ENCODE data around the gene NECAB2. TPM values are rescaled to one million over a fixed set of nuclear protein-coding genes. Genes with fewer than 3 reads are reported as not detected.

Gene NECAB2
- total and polyA plus RNA-seq, 2 of the 8 experiments (the other 6 are each of a cell fraction or from before 2014, with no cell fraction given) = 3.6 to 4.2 TPM

GRCh38 chr16:83935858-83936255 is 32.2 kb upstream of the NECAB2 start:
- 91% methylated on average over 9 of the region's 10 CpGs; no CpG with 5 or more reads in 1 of the 2 experiments for WGBS, 2 experiments (ENCODE audit: extremely low coverage in 1 of 2, insufficient coverage in 1 of 2, insufficient read length in 1 of 2, insufficient replicate concordance in 2 of 2, low coverage in 1 of 2, low lambda C conversion rate in 2 of 2, missing lambda C conversion rate in 1 of 2)
- POLR2A ChIA-PET (ENCODE audit: partially characterized antibody) = interaction anchor here (1.1 to 3.4 kb wide), 2 partner anchors 8 to 76 kb away, joined by 3 to 19 read pairs; no protein-coding TSS in a partner anchor

More at GRCh38 chr16:83935858-83936255, 32.2 kb upstream of the NECAB2 start:
- no peak overlapping the region for H3K14ac ChIP-seq (ENCODE audit: insufficient read length)
- peaks cover 0 to 6% of the 10 kb centered on the region in 2 experiments for H4K20me1 ChIP-seq (replicated peaks in 1 of 2; ENCODE audit: control insufficient read depth in 1 of 2, insufficient read depth in 2 of 2, low read length in 2 of 2)
- H2AK5ac ChIP-seq (ENCODE audit: low read depth, low read length) = no peak overlapping the region
- H3K79me2 ChIP-seq (ENCODE audit: control insufficient read depth in 1 of 2, insufficient read depth in 2 of 2, low read length in 2 of 2) = no peaks in the 10 kb centered on the region
- no peak overlapping the region for H2BK5ac ChIP-seq (ENCODE audit: low read depth, low read length)
- no peak overlapping the region for H2BK120ac ChIP-seq (replicated peaks; ENCODE audit: low read depth, low read length)
- FAIRE-seq = no peak
- H2BK20ac ChIP-seq (ENCODE audit: low read length) = no peak overlapping the region
- H3K23ac ChIP-seq (ENCODE audit: insufficient read length) = no peak overlapping the region
- H4K91ac ChIP-seq (replicated peaks; ENCODE audit: insufficient read length, low read length) = no peak overlapping the region
- H3K27ac ChIP-seq (ENCODE audit: low read depth, low read length) = no peak overlapping the region; the same call in 1 of the 2 replicates
- no peak overlapping the region for H2BK15ac ChIP-seq (ENCODE audit: low read length)
- H3K27me3 ChIP-seq (replicated peaks in 1 of 4; ENCODE audit: control insufficient read depth in 3 of 4, extremely low read depth in 1 of 4, insufficient read depth in 3 of 4, low read length in 3 of 4) = no peaks in the 10 kb centered on the region; a peak in 1 of 7 replicates
- no peak overlapping the region for H4K5ac ChIP-seq (ENCODE audit: insufficient read length, low read depth, low read length)
- no peak overlapping the region for H3K56ac ChIP-seq (replicated peaks; ENCODE audit: insufficient read length, low read depth, low read length)
- H2AFZ ChIP-seq (ENCODE audit: low read length) = no peak overlapping the region
- CTCF ChIA-PET (ENCODE audit: partially characterized antibody) = interaction anchor here (0.9 to 5.0 kb wide), 6 partner anchors 9 to 803 kb away, joined by 3 to 35 read pairs (median 5); partner anchors contain the start of gene OSGIN1
- H3K4me3 ChIP-seq (ENCODE audit: extremely low read depth in 1 of 4, insufficient read depth in 2 of 4, low read depth in 3 of 4, low read length in 4 of 4) = no peak overlapping the region
- no peak overlapping the region for H3K4ac ChIP-seq (replicated peaks; ENCODE audit: insufficient read length, low read depth, low read length)
- no peaks in the 10 kb centered on the region for H3K9me3 ChIP-seq (ENCODE audit: insufficient read depth in 2 of 2, low read depth in 1 of 2, low read length in 1 of 2)
- DNase-seq (ENCODE audit: low read depth in 1 of 2, low spot score in 2 of 2) = no peak
- H3K18ac ChIP-seq (ENCODE audit: extremely low read depth, low read length) = no peak overlapping the region
- peaks cover 0 to 5% (median 3%) of the 10 kb centered on the region in 4 experiments; a peak in 3 of 7 replicates for H3K4me1 ChIP-seq (replicated peaks in 1 of 4; ENCODE audit: control insufficient read depth in 3 of 4, insufficient read depth in 4 of 4, low read length in 3 of 4)
- H3K9ac ChIP-seq (replicated peaks in 1 of 4; ENCODE audit: extremely low read depth in 1 of 4, low read depth in 3 of 4, low read length in 3 of 4) = no peak overlapping the region
- H3K4me2 ChIP-seq (ENCODE audit: insufficient read depth in 1 of 2, low read depth in 2 of 2, low read length in 2 of 2) = no peak overlapping the region
- H4K8ac ChIP-seq (ENCODE audit: extremely low read depth, insufficient read depth, low read length) = peak overlapping the region; percentile 40; the same call in 1 of the 2 replicates
- no peaks in the 10 kb centered on the region for H3K36me3 ChIP-seq (ENCODE audit: control insufficient read depth in 2 of 4, insufficient read depth in 4 of 4, low read length in 3 of 4)
- no peak overlapping the region for H2BK12ac ChIP-seq (ENCODE audit: low read depth, low read length)
- no peaks in the 10 kb centered on the region for H3K79me1 ChIP-seq (ENCODE audit: low read depth, low read length)
- TF ChIP-seq, protein P1, sequence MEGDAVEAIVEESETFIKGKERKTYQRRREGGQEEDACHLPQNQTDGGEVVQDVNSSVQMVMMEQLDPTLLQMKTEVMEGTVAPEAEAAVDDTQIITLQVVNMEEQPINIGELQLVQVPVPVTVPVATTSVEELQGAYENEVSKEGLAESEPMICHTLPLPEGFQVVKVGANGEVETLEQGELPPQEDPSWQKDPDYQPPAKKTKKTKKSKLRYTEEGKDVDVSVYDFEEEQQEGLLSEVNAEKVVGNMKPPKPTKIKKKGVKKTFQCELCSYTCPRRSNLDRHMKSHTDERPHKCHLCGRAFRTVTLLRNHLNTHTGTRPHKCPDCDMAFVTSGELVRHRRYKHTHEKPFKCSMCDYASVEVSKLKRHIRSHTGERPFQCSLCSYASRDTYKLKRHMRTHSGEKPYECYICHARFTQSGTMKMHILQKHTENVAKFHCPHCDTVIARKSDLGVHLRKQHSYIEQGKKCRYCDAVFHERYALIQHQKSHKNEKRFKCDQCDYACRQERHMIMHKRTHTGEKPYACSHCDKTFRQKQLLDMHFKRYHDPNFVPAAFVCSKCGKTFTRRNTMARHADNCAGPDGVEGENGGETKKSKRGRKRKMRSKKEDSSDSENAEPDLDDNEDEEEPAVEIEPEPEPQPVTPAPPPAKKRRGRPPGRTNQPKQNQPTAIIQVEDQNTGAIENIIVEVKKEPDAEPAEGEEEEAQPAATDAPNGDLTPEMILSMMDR (IDR thresholded peaks at IDR 0.05; ENCODE audit: control extremely low read depth in 1 of 3, insufficient read depth in 1 of 3, low read depth in 1 of 3, low read length in 3 of 3) = no peak
- TF ChIP-seq EZH2 (IDR thresholded peaks at IDR 0.05; ENCODE audit: low read depth, low read length, severe bottlenecking) = no peak
- TF ChIP-seq HDAC2 (IDR thresholded peaks at IDR 0.05; ENCODE audit: borderline replicate concordance in 1 of 2, low read depth in 2 of 2, low read length in 2 of 2) = no peak
- no peak for TF ChIP-seq PHF8 (conservative IDR thresholded peaks at IDR 0.05; ENCODE audit: low read depth, low read length)
- no peak for TF ChIP-seq RAD21 (IDR thresholded peaks at IDR 0.05 in 1 of 2, conservative IDR thresholded peaks at IDR 0.05 in 1 of 2; ENCODE audit: low read depth in 2 of 2, low read length in 2 of 2)
- no peak for TF ChIP-seq SUZ12 (IDR thresholded peaks at IDR 0.05; ENCODE audit: low read length)
- no peak for TF ChIP-seq SRF (IDR thresholded peaks at IDR 0.05; ENCODE audit: low read depth, low read length)
- no peak for TF ChIP-seq CHD2 (IDR thresholded peaks at IDR 0.05; ENCODE audit: low read length)
- no peaks in the 10 kb centered on the region for H3K23me2 ChIP-seq (ENCODE audit: low read depth, low read length)
